GM12878 (cell line): ENCODE measurements around the gene TM7SF3. TPM values are rescaled to one million over a fixed set of nuclear protein-coding genes. Genes with fewer than 3 reads are reported as not detected.

Experiments used
- BCL3 ChIP-seq: IDR thresholded peaks from 2 replicates; pipeline ENCODE4 v1.6.1; 2011; ENCODE audit warnings: borderline replicate concordance, low read depth, mild to moderate bottlenecking, moderate library complexity, low read length; ENCODE audit not compliant: insufficient read depth, poor library complexity, severe bottlenecking
- BMI1 ChIP-seq: fragments of 450-650 bp; IDR thresholded peaks from 2 replicates; pipeline ENCODE4 v1.6.1; 2016; ENCODE audit warnings: mild to moderate bottlenecking, moderate library complexity, borderline replicate concordance
- CEBPZ ChIP-seq: fragments of 150-350 bp; IDR thresholded peaks from 2 replicates; pipeline ENCODE4 v1.6.1; 2016; ENCODE audit warnings: low read depth, low read length
- ELK1 ChIP-seq: IDR thresholded peaks from 2 replicates; pipeline ENCODE4 v1.6.1; 2012; ENCODE audit warnings: low read depth, low read length, improper control_type of control experiment
- IKZF2 ChIP-seq, 2 experiments: fragments of 450-650 bp; IDR thresholded peaks; 2 replicates each; pipeline ENCODE4 v1.6.1; 2017; ENCODE audit warnings: mild to moderate bottlenecking in 2 of 2, moderate library complexity in 2 of 2
- IRF4 ChIP-seq: IDR thresholded peaks from 2 replicates; pipeline ENCODE4 v1.6.1; 2011; ENCODE audit warnings: low read depth, low read length
- JUNB ChIP-seq: IDR thresholded peaks from 2 replicates; pipeline ENCODE4 v1.6.1; 2016; ENCODE audit warnings: antibody characterized with exemption, mild to moderate bottlenecking
- KLF5 ChIP-seq: fragments of 450-650 bp; IDR thresholded peaks from 2 replicates; pipeline ENCODE4 v1.6.1; 2014; ENCODE audit warnings: mild to moderate bottlenecking; ENCODE audit not compliant: partially characterized antibody
- NFYB ChIP-seq: IDR thresholded peaks from 2 replicates; pipeline ENCODE4 v1.6.1; 2011; ENCODE audit warnings: low read depth, mild to moderate bottlenecking, low read length, improper control_type of control experiment, moderate library complexity; ENCODE audit not compliant: insufficient read depth
- NR2C1 ChIP-seq: fragments of 450-650 bp; IDR thresholded peaks from 2 replicates; pipeline ENCODE4 v1.6.1; 2017; ENCODE audit warnings: antibody characterized with exemption, mild to moderate bottlenecking, moderate library complexity
- PRDM15 ChIP-seq: fragments of 450-650 bp; formaldehyde crosslinking; IDR thresholded peaks from 2 replicates; pipeline ENCODE4 v1.4.0; 2020; ENCODE audit warnings: mild to moderate bottlenecking, moderate library complexity
- RB1 ChIP-seq: fragments of 450-650 bp; formaldehyde crosslinking; IDR thresholded peaks from 2 replicates; pipeline ENCODE4 v1.6.1; 2017; ENCODE audit warnings: mild to moderate bottlenecking, borderline replicate concordance
- RUNX3 ChIP-seq: IDR thresholded peaks from 2 replicates; pipeline ENCODE4 v1.6.1; 2012; ENCODE audit warnings: low read length, inconsistent platforms
- SIX5 ChIP-seq: IDR thresholded peaks from 2 replicates; pipeline ENCODE4 v1.6.1; 2011; ENCODE audit warnings: mild to moderate bottlenecking, low read depth, low read length, moderate library complexity; ENCODE audit not compliant: severe bottlenecking
- STAT3 ChIP-seq: IDR thresholded peaks from 2 replicates; pipeline ENCODE4 v1.6.1; 2011; ENCODE audit warnings: low read depth, low read length, improper control_type of control experiment
- ZNF622 ChIP-seq: fragments of 450-650 bp; IDR thresholded peaks from 2 replicates; pipeline ENCODE4 v1.6.1; 2017; ENCODE audit warnings: mild to moderate bottlenecking, inconsistent platforms
- ZNF687 ChIP-seq: fragments of 450-650 bp; IDR thresholded peaks from 2 replicates; pipeline ENCODE4 v1.6.1; 2017; ENCODE audit warnings: mild to moderate bottlenecking, moderate library complexity
- polyA plus RNA-seq, 11 experiments: library from polyadenylated mRNA; depleted of rRNA in 4 of 11; unstranded in 6 of 11; stranded (reverse) in 5 of 11; fragments of >200 nt; fragmentation: Nextera tagmentation in 4 of 11; fragmentation: Illumina TruSeq in 1 of 11; extraction: Ambion mirVana in 4 of 11; extraction: Trizol in 1 of 11; gene quantifications; 1 replicate in 1 of 11; 2 replicates in 10 of 11; pipeline versions ENCODE4 v1.2.1 to v1.2.3, GENCODE V29; 2011 to 2016; ENCODE audit warnings: inconsistent platforms in 2 of 11, missing spikeins in 2 of 11, low read depth in 1 of 11
- total RNA-seq, 4 experiments: library from RNA; depleted of rRNA in 3 of 4; stranded (reverse); fragments of >200 nt in 3 of 4; fragmentation: Illumina TruSeq in 1 of 4; extraction: Trizol in 1 of 4; gene quantifications; 2 replicates each; pipeline versions ENCODE4 v1.2.1 to v1.2.3, GENCODE V29; 2013 to 2021

TM7SF3 gene
- total and polyA plus RNA-seq, 10 of the 15 experiments (the other 5 are each of a cell fraction or from before 2014, with no cell fraction given) = 31.4 to 341 (median 74.8) TPM

- TF ChIP-seq PRDM15 (CRISPR knock-in tag) (no peak), BMI1 (no peak), JUNB (no peak), KLF5 (no peak), NFYB (no peak), IRF4 (no peak), IKZF2 (IDR thresholded peaks at IDR 0.05) (0 out of 4 replicates have a peak, but pooled peaks of 1 of the 2 experiments have one; percentile 10), ELK1 (no peak), NR2C1 (peak; percentile 46; the same call in 1 of the 2 replicates), RB1 (no peak), RUNX3 (0 out of 2 replicates have a peak, but pooled peaks have one; percentile 14), SIX5 (no peak), STAT3 (0 out of 2 replicates have a peak, but pooled peaks have one; percentile 39), ZNF687 (0 out of 2 replicates have a peak, but pooled peaks have one; percentile 21), BCL3 (no peak), CEBPZ (no peak), ZNF622 (no peak)
Measured at GRCh38 chr12:27009881-27010301, 4.3 kb downstream of the TM7SF3 start (continued).
